Neutrophil (primary cell): ENCODE results near the gene SLC22A12.

ENCODE experiments used
- H3K27ac ChIP-seq: fragments of 200-600 bp; sonication (generic); 2 replicates; pipeline ENCODE4 v1.5.1; 2016; ENCODE audit warnings: mild to moderate bottlenecking, moderate library complexity
- H3K27me3 ChIP-seq: fragments of 200-600 bp; sonication (generic); 2 replicates; pipeline ENCODE4 v1.6.0; 2016; ENCODE audit warnings: mild to moderate bottlenecking
- H3K36me3 ChIP-seq: fragments of 200-600 bp; sonication (generic); 2 replicates; pipeline ENCODE4 v1.5.1; 2017
- H3K4me1 ChIP-seq, 2 experiments: fragments of 200-600 bp in 1 of 2; sonication (generic) in 1 of 2; 1 replicate in 1 of 2; 2 replicates in 1 of 2; pipeline versions ENCODE4 v1.5.1 to v1.6.1; 2013 to 2016; ENCODE audit warnings: low read depth in 1 of 2, low read length in 1 of 2, mild to moderate bottlenecking in 1 of 2, moderate library complexity in 1 of 2; ENCODE audit not compliant: control insufficient read depth in 1 of 2, insufficient read depth in 1 of 2
- H3K4me3 ChIP-seq, 2 experiments: fragments of 200-600 bp in 1 of 2; sonication (generic) in 1 of 2; 1 replicate in 1 of 2; 2 replicates in 1 of 2; pipeline ENCODE4 v1.5.1; 2013 to 2016; ENCODE audit warnings: low read depth in 1 of 2, low read length in 1 of 2, mild to moderate bottlenecking in 1 of 2, moderate library complexity in 1 of 2
- H3K9me3 ChIP-seq: fragments of 200-600 bp; sonication (generic); 2 replicates; pipeline ENCODE4 v1.5.1; 2016
- TF ChIP-seq, protein P1 (sequence below): fragments of 200-600 bp; sonication (generic); IDR thresholded peaks from 2 replicates; pipeline ENCODE4 v1.5.1; 2016; ENCODE audit warnings: antibody characterized with exemption

The SLC22A12 gene

GRCh38 chr11:64602466-64603070 lies 11.5 kb downstream of the SLC22A12 start:
- no peak overlapping the region for H3K4me3 ChIP-seq
- no peaks in the 10 kb centered on the region for H3K9me3 ChIP-seq
- H3K27me3 ChIP-seq: peaks cover 19% of the 10 kb centered on the region
- H3K36me3 ChIP-seq: no peaks in the 10 kb centered on the region
- TF ChIP-seq, protein P1, sequence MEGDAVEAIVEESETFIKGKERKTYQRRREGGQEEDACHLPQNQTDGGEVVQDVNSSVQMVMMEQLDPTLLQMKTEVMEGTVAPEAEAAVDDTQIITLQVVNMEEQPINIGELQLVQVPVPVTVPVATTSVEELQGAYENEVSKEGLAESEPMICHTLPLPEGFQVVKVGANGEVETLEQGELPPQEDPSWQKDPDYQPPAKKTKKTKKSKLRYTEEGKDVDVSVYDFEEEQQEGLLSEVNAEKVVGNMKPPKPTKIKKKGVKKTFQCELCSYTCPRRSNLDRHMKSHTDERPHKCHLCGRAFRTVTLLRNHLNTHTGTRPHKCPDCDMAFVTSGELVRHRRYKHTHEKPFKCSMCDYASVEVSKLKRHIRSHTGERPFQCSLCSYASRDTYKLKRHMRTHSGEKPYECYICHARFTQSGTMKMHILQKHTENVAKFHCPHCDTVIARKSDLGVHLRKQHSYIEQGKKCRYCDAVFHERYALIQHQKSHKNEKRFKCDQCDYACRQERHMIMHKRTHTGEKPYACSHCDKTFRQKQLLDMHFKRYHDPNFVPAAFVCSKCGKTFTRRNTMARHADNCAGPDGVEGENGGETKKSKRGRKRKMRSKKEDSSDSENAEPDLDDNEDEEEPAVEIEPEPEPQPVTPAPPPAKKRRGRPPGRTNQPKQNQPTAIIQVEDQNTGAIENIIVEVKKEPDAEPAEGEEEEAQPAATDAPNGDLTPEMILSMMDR: no peak
- H3K4me1 ChIP-seq: no peaks in the 10 kb centered on the region
- no peak overlapping the region for H3K27ac ChIP-seq

DNA sequence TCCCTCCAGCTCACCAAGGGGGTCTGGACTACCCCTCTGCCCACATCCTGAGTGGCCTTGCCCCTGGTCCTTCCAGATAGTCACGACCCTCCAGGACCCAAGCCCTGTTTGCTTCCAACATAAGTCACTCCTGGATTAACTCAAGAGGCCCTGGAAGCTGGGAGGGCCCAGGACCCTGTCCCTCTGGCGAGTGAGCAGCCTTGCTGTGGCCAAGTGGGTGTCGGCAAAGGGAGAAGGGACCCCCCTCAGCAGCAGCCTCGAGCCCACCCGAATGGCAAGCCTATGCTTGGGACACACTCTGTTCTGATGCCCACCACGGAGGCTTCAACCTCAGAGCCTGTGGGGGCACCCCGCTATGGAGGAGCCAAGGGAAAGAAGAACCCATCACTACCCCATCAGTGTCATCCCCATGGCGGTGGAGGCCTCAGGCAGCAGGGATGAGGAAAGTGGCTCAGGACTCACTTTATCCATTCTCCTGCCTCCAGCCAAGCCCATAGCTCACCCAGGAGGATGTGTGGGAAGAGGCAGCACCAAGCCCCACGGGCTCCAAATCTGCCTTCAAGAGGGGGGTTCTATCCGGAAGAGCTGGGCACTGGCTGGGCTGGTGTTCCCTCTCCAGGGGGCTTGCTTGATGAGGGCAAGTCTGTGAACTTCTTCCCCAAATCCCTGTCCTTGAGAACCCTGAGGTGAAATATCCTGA lies 12.5 kb downstream of the SLC22A12 start:
- Histone ChIP-seq H3K27me3 (peaks cover 19% of the 10 kb centered on the region), H3K36me3 (no peaks in the 10 kb centered on the region), H3K27ac (no peak overlapping the region), H3K9me3 (no peaks in the 10 kb centered on the region), H3K4me3 (no peak overlapping the region), H3K4me1 (no peaks in the 10 kb centered on the region)
- TF ChIP-seq, protein P1: no peak

GRCh38 chr11:64604458-64605243 lies 13.6 kb downstream of the SLC22A12 start:
- Histone ChIP-seq H3K4me1 (no peaks in the 10 kb centered on the region), H3K4me3 (no peak overlapping the region), H3K9me3 (no peaks in the 10 kb centered on the region), H3K27ac (no peak overlapping the region), H3K36me3 (no peaks in the 10 kb centered on the region), H3K27me3 (peaks cover 19% of the 10 kb centered on the region)
- TF ChIP-seq, protein P1: no peak

GRCh38 chr11:64605244-64605560 lies 14.2 kb downstream of the SLC22A12 start:
- H3K27me3 ChIP-seq: peaks cover 19% of the 10 kb centered on the region
- H3K4me1 ChIP-seq: no peaks in the 10 kb centered on the region
- H3K9me3 ChIP-seq: no peaks in the 10 kb centered on the region

More at GRCh38 chr11:64605244-64605560, 14.2 kb downstream of the SLC22A12 start:
- TF ChIP-seq, protein P1: no peak
- Histone ChIP-seq H3K36me3 (no peaks in the 10 kb centered on the region), H3K27ac (no peak overlapping the region), H3K4me3 (no peak overlapping the region)
